Type B pancreatic cell (in vitro differentiated cells): ENCODE data around the gene LGR6. TPM values are rescaled to one million over a fixed set of nuclear protein-coding genes. Genes with fewer than 3 reads are reported as not detected.
"Not testable (repeated sequence)": the region's sequence is repeated elsewhere in the genome, so short reads cannot be mapped to it uniquely, and the experiment has no call there.

Source experiments
- DNase-seq: peaks from one replicate; pipeline ENCODE4 v3.0.0; 2021; ENCODE audit warnings: mixed read lengths; ENCODE audit not compliant: unreplicated experiment; ENCODE audit errors: extremely low spot score
- H3K27ac Mint-ChIP-seq: 2 replicates; pipeline ENCODE4 v1.8.0; 2021; ENCODE audit warnings: mild to moderate bottlenecking, mixed read lengths
- H3K27me3 Mint-ChIP-seq: 2 replicates; pipeline ENCODE4 v1.8.0; 2021; ENCODE audit warnings: mixed read lengths
- H3K36me3 Mint-ChIP-seq: 2 replicates; pipeline ENCODE4 v1.8.0; 2021; ENCODE audit warnings: mixed read lengths
- H3K4me1 Mint-ChIP-seq: one replicate; pipeline ENCODE4 v1.8.0; 2021; ENCODE audit warnings: mixed read lengths; ENCODE audit not compliant: unreplicated experiment
- H3K4me3 Mint-ChIP-seq: 2 replicates; pipeline ENCODE4 v1.8.0; 2021; ENCODE audit warnings: mild to moderate bottlenecking, mixed read lengths
- H3K9me3 Mint-ChIP-seq: 2 replicates; pipeline ENCODE4 v1.8.0; 2021; ENCODE audit warnings: mixed read lengths
- CTCF ChIP-seq: fragments of 200-600 bp; sonication (generic); conservative IDR thresholded peaks from 2 replicates; pipeline ENCODE4 v1.5.0; 2021; ENCODE audit warnings: antibody characterized with exemption, mild to moderate bottlenecking
- long read RNA-seq: library from polyadenylated mRNA; unstranded; transcript quantifications from one replicate; pipeline ENCODE4 v2.0.0, GENCODE V29; 2020
- total RNA-seq: library from RNA; stranded (reverse); gene quantifications from 2 replicates; pipeline ENCODE4 v1.2.1, GENCODE V29; 2021; ENCODE audit warnings: low replicate concordance

Gene LGR6
- 2.8 and 6.9 TPM in 2 replicates for total RNA-seq
- long read RNA-seq, partial matches to known transcripts = 2 of 2 reads
- long read RNA-seq, other reads (novel, unspliced or antisense) = 0 of 2 reads

GRCh38 chr1:202193614-202194327, at the start of gene LGR6:
LGR6 (plus strand) TSS chr1:202193799; CDS start chr1:202193990, 191 bp downstream.
- Mint-ChIP-seq H3K9me3 (no peaks in the 10 kb centered on the region), H3K27ac (no peak within 1 kb of the TSS), H3K4me3 (peak within 1 kb of the TSS; percentile 84), H3K36me3 (no peaks in the 10 kb centered on the region), H3K27me3 (peaks cover 64% of the 10 kb centered on the region), H3K4me1 (no peaks in the 10 kb centered on the region)
- DNase-seq = no peak
- peak; percentile 48 for TF ChIP-seq CTCF

GRCh38 chr1:202144402-202145067, 49.1 kb upstream of the LGR6 start, which contains the start of gene ARL8A:
ARL8A (minus strand) TSS chr1:202144737; CDS start chr1:202144572, 165 bp downstream.
- no peak for TF ChIP-seq CTCF
- Mint-ChIP-seq H3K9me3 (no peaks in the 10 kb centered on the region), H3K27me3 (peaks cover 3% of the 10 kb centered on the region), H3K27ac (peak within 1 kb of the TSS; percentile 92), H3K4me3 (peak within 1 kb of the TSS; percentile 98), H3K36me3 (no peaks in the 10 kb centered on the region), H3K4me1 (peaks cover 21% of the 10 kb centered on the region)
- no peak for DNase-seq

- no peaks in the 10 kb centered on the region for H3K9me3 Mint-ChIP-seq
- H3K4me1 Mint-ChIP-seq = peaks cover 21% of the 10 kb centered on the region
- no peak for TF ChIP-seq CTCF
- H3K27me3 Mint-ChIP-seq = peaks cover 3% of the 10 kb centered on the region
- H3K36me3 Mint-ChIP-seq = no peaks in the 10 kb centered on the region
- DNase-seq = no peak
- H3K4me3 Mint-ChIP-seq = peak overlapping the region; percentile 90
- H3K27ac Mint-ChIP-seq = peak overlapping the region; percentile 90
These were observed 48.4 kb upstream of the LGR6 start for GRCh38 chr1:202145068-202145743.

GRCh38 chr1:202145744-202146140, 47.9 kb upstream of the LGR6 start:
- not testable (repeated sequence) for H3K9me3 Mint-ChIP-seq, H3K36me3 Mint-ChIP-seq, H3K27ac Mint-ChIP-seq, DNase-seq, H3K27me3 Mint-ChIP-seq
- H3K4me1 Mint-ChIP-seq = peaks cover 23% of the 10 kb centered on the region
- H3K4me3 Mint-ChIP-seq = peak overlapping the region; percentile 90

GRCh38 chr1:202146279-202146678, 47.3 kb upstream of the LGR6 start:
- H3K4me1 Mint-ChIP-seq = peaks cover 28% of the 10 kb centered on the region
- H3K27ac Mint-ChIP-seq = no peak overlapping the region
- no peak for DNase-seq
- TF ChIP-seq CTCF = no peak
- no peaks in the 10 kb centered on the region for H3K36me3 Mint-ChIP-seq
- H3K4me3 Mint-ChIP-seq = peak overlapping the region; percentile 90
- H3K27me3 Mint-ChIP-seq = peaks cover 3% of the 10 kb centered on the region
- no peaks in the 10 kb centered on the region for H3K9me3 Mint-ChIP-seq
